Stimulated activated CD4-positive, alpha-beta T cell treated with anti-CD3 and anti-CD28 coated beads, Interleukin-4, amount 100 ng/mL, for 1 hour (primary cell): ENCODE measurements around the gene SMARCA4.
A peak's percentile ranks its signal among the peaks of the same experiment; 100 is the strongest.

Experiments
- DNase-seq: peaks from one replicate; pipeline ENCODE4 v3.0.0-alpha.2; 2020

Gene SMARCA4

DNA sequence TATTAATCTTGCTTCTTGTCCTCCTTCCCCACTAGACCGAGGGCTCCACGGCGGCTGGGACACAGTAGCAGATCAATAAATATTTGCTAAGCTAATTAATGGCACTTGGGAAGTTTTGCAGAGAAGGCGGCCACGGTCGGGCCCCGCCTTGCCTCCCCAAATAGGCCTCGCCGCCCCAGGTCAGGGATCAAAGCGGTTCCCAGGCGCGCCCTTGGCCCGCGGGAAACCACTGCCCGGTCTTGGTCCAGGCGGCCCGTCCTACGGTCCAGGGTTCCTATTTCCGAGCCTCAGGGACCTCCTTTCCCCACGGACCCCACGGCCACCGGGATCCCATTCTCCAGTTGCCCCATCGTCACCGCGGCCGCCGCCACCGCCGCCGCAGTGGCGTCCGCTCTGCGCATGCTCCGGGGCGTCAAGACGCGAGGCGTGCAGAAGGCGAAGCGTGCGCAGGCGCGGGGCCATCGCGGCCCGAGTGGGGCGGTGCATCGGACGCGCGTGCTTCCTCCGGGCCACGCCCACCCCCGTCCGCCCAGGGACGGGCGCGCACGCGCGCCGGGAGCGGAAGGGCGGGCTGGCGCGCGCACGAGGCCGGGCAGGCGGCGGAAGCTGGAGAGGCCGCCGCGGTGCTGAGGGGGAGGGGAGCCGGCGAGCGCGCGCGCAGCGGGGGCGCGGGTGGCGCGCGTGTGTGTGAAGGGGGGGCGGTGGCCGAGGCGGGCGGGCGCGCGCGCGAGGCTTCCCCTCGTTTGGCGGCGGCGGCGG, at the start of gene SMARCA4:
Gene SMARCA4 (plus strand): TSS at position 717 of the 759 bp plus-strand sequence. CDS start 23,122 bp downstream, outside the sequence.
- peak; percentile 99 for DNase-seq

- no peak for DNase-seq
Measured at GRCh38 chr19:10911579-10912363, 49.1 kb upstream of the SMARCA4 start.

GRCh38 chr19:10912619-10913018, 48.2 kb upstream of the SMARCA4 start:
- DNase-seq = no peak

GRCh38 chr19:10913716-10914340, 47.0 kb upstream of the SMARCA4 start:
- DNase-seq = no peak

GRCh38 chr19:10915130-10916091, 45.4 kb upstream of the SMARCA4 start:
- DNase-seq = no peak

GRCh38 chr19:10916602-10917001, 44.2 kb upstream of the SMARCA4 start:
- no peak for DNase-seq

DNA sequence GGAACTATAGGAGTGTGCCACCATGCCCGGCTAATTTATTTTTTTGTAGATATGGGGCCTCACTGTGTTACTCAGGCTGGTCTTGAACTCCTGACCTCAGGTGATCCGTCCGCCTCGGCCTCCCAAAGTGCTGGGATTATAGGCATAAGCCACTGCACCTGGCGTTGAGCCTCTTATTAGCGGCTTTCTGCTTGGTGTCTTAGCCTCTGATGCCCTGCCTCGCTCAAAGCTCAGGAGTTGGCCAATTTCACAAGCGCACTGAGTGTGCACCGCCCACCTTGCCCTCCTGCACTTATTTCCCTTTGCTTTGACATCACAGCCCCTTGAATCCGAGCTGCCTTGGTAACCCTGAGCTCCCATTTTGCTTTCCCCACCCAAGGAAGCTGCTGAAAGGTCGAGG, 42.5 kb upstream of the SMARCA4 start:
- DNase-seq = no peak

DNA sequence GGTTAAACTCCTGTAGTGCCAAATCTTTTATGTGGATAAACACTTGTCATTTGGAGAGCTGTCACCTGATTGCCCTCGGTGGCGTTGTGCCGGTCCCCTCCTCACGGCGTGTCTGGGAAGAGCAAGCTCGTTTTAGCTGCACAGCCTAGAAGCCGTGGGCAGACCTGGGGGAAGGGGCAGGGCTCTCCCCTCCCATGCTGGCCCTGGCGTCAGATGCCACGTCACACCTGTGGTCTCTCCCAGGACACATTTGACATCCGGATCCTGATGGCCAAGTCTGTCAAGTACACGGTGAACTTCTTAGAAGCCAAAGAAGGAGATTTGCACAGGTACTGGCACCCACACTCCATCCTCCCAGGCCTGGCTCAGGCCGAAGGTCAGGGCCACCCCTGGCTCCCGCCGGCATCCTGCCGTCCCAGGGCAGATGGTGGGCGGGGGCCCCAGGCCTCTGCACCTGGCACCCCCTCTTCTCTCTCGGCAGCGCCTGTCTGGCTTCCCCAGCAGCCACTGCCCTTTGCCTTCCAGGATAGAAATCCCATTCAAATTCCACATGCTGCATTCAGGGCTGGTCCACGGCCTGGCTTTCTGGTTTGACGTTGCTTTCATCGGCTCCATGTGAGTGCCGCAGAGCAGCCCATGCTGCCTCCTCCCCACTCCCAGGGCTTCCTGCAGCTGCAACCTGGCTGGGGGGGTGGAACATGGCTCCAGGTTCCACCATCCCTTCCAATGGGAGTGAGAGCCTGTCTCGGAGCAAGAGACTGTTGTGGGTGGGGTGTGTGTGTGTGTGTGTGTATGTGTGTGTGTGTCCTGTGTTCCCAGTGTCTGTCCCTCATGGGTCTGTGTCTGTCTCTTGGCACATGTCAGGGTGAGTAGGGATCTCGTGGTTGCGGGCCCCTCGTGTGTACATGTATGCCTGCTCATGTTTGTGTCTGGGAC, 41.2 kb upstream of the SMARCA4 start:
- DNase-seq = no peak

- no peak for DNase-seq
Measured at GRCh38 chr19:10920288-10920655, 40.6 kb upstream of the SMARCA4 start.

GRCh38 chr19:10920781-10921180, 40.0 kb upstream of the SMARCA4 start:
- DNase-seq = no peak

- DNase-seq = no peak
Measured at GRCh38 chr19:10921199-10921909, 39.5 kb upstream of the SMARCA4 start.

GRCh38 chr19:10921910-10922637, 38.8 kb upstream of the SMARCA4 start:
- DNase-seq = no peak

DNA sequence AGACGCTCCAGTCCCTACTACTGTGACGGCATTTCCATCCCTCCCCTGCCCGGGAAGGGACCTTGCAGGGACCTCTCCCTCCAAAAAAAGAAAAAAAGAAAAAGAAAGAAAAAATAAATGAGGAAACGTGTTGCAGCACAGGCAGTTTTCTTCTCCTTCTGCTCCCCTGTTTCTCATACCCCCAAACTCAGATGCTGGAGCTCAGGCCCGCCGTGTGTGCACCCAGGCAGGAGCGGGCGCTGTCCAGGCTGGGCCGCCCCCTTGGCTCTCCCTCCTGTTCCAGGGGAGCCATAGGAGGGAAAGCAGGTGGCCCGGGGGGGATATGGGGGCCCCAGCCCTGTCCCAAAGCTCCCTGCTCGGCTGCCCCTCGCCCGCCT, 38.2 kb upstream of the SMARCA4 start:
- no peak for DNase-seq

GRCh38 chr19:10923260-10924112, 37.3 kb upstream of the SMARCA4 start:
- no peak for DNase-seq

GRCh38 chr19:10924597-10924996, 36.2 kb upstream of the SMARCA4 start:
- no peak for DNase-seq

DNA sequence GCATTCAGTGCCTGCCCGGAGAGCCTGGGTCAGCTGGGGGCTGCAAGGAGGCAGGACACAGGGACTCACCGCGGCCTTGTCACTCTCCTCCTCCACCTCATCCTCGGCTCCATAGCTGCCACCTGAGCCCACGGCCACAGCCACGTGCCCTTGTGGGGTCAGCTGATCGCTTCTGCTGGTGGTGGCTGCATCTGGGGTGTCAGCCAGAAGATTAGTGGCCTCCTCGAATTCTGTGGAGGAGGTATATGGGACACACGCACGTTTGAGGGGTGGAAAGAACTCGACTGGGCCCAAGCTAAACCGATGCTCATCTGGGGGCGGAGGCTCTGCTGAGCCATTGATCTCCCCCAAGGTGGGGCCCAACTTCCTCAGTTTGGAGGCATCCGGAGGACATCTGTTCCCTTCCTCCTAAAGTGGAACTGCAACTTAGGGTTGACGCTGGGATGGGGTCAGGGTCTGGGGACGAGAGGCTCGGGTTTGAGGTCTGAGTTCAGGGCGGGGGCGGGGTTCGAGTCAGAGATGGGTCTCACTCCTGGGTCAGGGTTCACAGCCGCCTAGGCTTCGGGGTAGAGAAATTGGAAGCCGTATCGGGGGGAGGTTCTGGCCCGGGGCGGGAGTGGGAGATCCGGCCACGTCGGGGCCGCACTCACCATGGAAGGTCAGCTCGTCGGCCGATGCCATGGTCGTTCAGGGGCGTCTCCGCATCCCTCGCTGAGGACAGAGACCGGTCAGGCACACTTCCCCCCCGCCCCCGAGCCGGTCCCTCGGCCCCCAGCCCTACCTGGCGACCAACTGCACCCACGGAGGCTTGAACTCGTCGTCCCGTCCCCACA, 32.9 kb upstream of the SMARCA4 start:
- no peak for DNase-seq

DNA sequence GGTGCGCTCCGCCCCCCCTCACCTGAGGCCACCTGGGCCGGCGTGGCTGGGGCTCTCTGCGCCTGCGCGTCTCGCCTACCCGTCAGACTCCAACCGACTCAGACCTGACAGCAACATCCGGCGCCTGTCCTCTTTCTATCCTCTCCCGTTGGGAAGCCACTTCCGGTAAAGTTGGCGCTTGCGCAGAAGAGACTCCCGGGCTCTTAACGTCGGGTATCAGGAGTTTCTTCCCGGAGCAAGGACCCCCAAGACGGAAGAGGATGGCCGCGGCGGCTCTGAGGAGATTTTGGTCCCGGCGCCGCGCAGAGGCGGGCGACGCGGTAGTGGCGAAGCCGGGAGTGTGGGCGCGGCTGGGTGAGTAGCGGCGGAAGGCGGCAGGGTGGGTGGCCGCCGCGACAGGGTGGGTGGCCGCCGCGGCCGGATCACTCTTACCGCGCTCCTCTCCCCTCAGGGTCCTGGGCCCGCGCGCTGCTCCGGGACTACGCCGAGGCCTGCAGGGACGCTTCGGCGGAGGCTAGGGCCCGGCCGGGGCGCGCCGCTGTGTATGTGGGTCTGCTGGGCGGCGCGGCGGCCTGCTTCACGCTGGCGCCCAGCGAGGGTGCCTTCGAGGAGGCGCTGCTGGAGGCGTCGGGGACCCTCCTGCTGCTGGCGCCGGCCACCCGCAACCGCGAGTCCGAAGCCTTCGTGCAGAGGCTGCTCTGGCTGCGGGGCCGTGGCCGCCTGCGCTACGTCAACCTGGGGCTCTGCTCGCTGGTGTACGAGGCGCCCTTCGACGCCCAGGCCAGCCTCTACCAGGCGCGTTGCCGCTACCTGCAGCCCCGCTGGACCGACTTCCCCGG, 32.0 kb upstream of the SMARCA4 start, which contains the start of the genes TIMM29 and YIPF2:
Gene TIMM29 (plus strand): TSS at position 249 of the 839 bp plus-strand sequence. CDS start 12 bp downstream, at position 261.
Gene YIPF2 (minus strand): TSS at position 77 of the 839 bp plus-strand sequence. CDS start 229 bp downstream, outside the sequence.
- peak; percentile 95 for DNase-seq
